HG02623 (cell line): ENCODE measurements around the gene SLC6A15.

Source experiments
- ATAC-seq: cut with Tn5 transposase; IDR thresholded peaks from one replicate; pipeline ENCODE4 v1.9.1; 2021; ENCODE audit warnings: moderate library complexity; ENCODE audit not compliant: unreplicated experiment

Gene SLC6A15

DNA sequence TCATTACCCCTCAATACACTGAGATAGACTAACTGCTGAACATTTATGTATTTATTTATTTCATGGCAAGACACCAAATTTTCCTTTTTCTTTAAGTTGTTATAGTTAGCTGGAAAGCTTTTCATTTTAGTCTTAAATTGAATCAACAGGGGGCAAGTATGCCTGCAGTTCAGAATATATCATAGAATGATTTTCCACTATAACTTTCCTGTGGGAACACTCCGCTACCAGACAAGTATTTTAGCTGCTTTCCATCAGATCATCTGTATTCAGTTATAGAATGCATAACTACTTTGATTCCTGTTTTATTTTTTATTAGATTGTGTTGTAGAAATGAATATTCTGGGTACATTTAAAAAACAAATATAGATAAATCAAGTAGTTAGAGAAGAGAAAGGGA, 102.0 kb downstream of the SLC6A15 start:
- ATAC-seq, result no peak
